GM18499 (cell line): ENCODE measurements around the gene PCID2.

Experiments used
- ATAC-seq: cut with Tn5 transposase; IDR thresholded peaks from one replicate; pipeline ENCODE4 v1.9.1; 2021; ENCODE audit warnings: moderate number of reproducible peaks; ENCODE audit not compliant: insufficient read depth, unreplicated experiment

The PCID2 gene

GRCh38 chr13:113220141-113220598, 11.7 kb upstream of the PCID2 start:
- no peak for ATAC-seq

GRCh38 chr13:113219256-113219940, 10.9 kb upstream of the PCID2 start:
- no peak for ATAC-seq

GRCh38 chr13:113218586-113218985, 10.1 kb upstream of the PCID2 start:
- ATAC-seq, result no peak

- no peak for ATAC-seq
Observed at GRCh38 chr13:113216254-113217048, 8.0 kb upstream of the PCID2 start.

GRCh38 chr13:113211774-113212173, 3.3 kb upstream of the PCID2 start:
- no peak for ATAC-seq

- ATAC-seq, result no peak
Observed at GRCh38 chr13:113210833-113211232, 2.4 kb upstream of the PCID2 start.

- ATAC-seq, result peak; percentile 24
Observed at GRCh38 chr13:113209759-113210421, 1.4 kb upstream of the PCID2 start.

GRCh38 chr13:113209336-113209758, 878 bp upstream of the PCID2 start, which contains the start of gene CUL4A:
CUL4A (plus strand) TSS chr13:113209613; CDS start chr13:113209628, 15 bp downstream.
- ATAC-seq, result peak; percentile 8

GRCh38 chr13:113207890-113208420, 514 bp downstream of the PCID2 start:
- peak; percentile 9 for ATAC-seq

- no peak for ATAC-seq
Observed at GRCh38 chr13:113207460-113207859, 1.0 kb downstream of the PCID2 start.

GRCh38 chr13:113205428-113205931, 3.0 kb downstream of the PCID2 start:
- ATAC-seq, result no peak

GRCh38 chr13:113204378-113204734, 4.1 kb downstream of the PCID2 start:
- no peak for ATAC-seq

- ATAC-seq, result no peak
Observed at GRCh38 chr13:113203507-113204377, 4.7 kb downstream of the PCID2 start.

- no peak for ATAC-seq
Observed at GRCh38 chr13:113202912-113203311, 5.6 kb downstream of the PCID2 start.

- no peak for ATAC-seq
Observed at GRCh38 chr13:113201815-113202214, 6.7 kb downstream of the PCID2 start.

- ATAC-seq, result no peak
Observed at GRCh38 chr13:113196970-113197737, 11.3 kb downstream of the PCID2 start.

GRCh38 chr13:113195360-113195759, 13.1 kb downstream of the PCID2 start:
- ATAC-seq, result no peak

GRCh38 chr13:113192902-113193301, 15.6 kb downstream of the PCID2 start:
- no peak for ATAC-seq

GRCh38 chr13:113192279-113192678, 16.2 kb downstream of the PCID2 start:
- no peak for ATAC-seq
